NCI-H460 (cell line): ENCODE data around the gene C1orf185. TPM values are rescaled to one million over a fixed set of nuclear protein-coding genes. Genes with fewer than 3 reads are reported as not detected.

Source experiments
- small RNA-seq, 2 experiments: library from RNA; depleted of rRNA; stranded (forward); fragments of <200 nt; gene quantifications; one replicate each; pipeline ENCODE3, GENCODE V24; 2014
- total RNA-seq: library from RNA; depleted of rRNA; stranded (reverse); fragments of >200 nt; shearing (Covaris generic); gene quantifications from 2 replicates; pipeline ENCODE4 v1.2.3, GENCODE V29; 2014; rRNA removed

The C1orf185 gene
- total RNA-seq, 1 experiment from 2014 or later = not detected

Small RNAs within 50 kb of the gene (small RNA-seq; reads per million reads assigned to genes)
- gene MIR4421 (0 reads per million in 2 experiments), gene MIR6500 (0 reads per million in 2 experiments), gene RF00019 (0 reads per million in 2 experiments)

Other genes with a start within 250 kb of the C1orf185 start
- 58.6 and 65.7 TPM in 2 replicates for gene FAF1, start 142.0 kb upstream of the C1orf185 start, total RNA-seq
- gene CDKN2C, start 132.0 kb upstream of the C1orf185 start, total RNA-seq = 6.7 and 8.5 TPM in 2 replicates
- gene RNF11, start 134.0 kb downstream of the C1orf185 start, total RNA-seq = 86.0 and 91.8 TPM in 2 replicates
- gene TTC39A, start 228.3 kb downstream of the C1orf185 start, total RNA-seq = 0.46 and 2.3 TPM in 2 replicates